Activated CD4-positive, alpha-beta T cell treated with anti-CD3 and anti-CD28 coated beads, Interleukin-2, amount 50 U/mL, for 48 hours (primary cell): ENCODE results near the gene PLBD1.
A peak's percentile ranks its signal among the peaks of the same experiment; 100 is the strongest.

ENCODE experiments used
- DNase-seq, 2 experiments: peaks; one replicate each; pipeline ENCODE4 v3.0.0-alpha.2; 2020

The PLBD1 gene

GRCh38 chr12:14495326-14495725, 72.4 kb downstream of the PLBD1 start:
- no peak for DNase-seq

- no peak for DNase-seq
These were observed 84.8 kb downstream of the PLBD1 start for GRCh38 chr12:14482886-14483285.

- no peak for DNase-seq
These were observed 85.3 kb downstream of the PLBD1 start for GRCh38 chr12:14482361-14482760.

GRCh38 chr12:14481201-14481600, 86.5 kb downstream of the PLBD1 start:
- no peak for DNase-seq

- no peak for DNase-seq
These were observed 88.7 kb downstream of the PLBD1 start for GRCh38 chr12:14479004-14479403.

- no peak for DNase-seq
These were observed 93.9 kb downstream of the PLBD1 start for GRCh38 chr12:14473707-14474287.

GRCh38 chr12:14471497-14471896, 96.2 kb downstream of the PLBD1 start:
- DNase-seq: no peak

GRCh38 chr12:14460212-14460841, 107.4 kb downstream of the PLBD1 start:
- DNase-seq: no peak

GRCh38 chr12:14454098-14454907, 113.4 kb downstream of the PLBD1 start:
- peak in 1 of 2 experiments; percentile 21 for DNase-seq
